ENCODE data around the gene KCNMB1.

Gene KCNMB1, protein sequence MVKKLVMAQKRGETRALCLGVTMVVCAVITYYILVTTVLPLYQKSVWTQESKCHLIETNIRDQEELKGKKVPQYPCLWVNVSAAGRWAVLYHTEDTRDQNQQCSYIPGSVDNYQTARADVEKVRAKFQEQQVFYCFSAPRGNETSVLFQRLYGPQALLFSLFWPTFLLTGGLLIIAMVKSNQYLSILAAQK

DNA sequence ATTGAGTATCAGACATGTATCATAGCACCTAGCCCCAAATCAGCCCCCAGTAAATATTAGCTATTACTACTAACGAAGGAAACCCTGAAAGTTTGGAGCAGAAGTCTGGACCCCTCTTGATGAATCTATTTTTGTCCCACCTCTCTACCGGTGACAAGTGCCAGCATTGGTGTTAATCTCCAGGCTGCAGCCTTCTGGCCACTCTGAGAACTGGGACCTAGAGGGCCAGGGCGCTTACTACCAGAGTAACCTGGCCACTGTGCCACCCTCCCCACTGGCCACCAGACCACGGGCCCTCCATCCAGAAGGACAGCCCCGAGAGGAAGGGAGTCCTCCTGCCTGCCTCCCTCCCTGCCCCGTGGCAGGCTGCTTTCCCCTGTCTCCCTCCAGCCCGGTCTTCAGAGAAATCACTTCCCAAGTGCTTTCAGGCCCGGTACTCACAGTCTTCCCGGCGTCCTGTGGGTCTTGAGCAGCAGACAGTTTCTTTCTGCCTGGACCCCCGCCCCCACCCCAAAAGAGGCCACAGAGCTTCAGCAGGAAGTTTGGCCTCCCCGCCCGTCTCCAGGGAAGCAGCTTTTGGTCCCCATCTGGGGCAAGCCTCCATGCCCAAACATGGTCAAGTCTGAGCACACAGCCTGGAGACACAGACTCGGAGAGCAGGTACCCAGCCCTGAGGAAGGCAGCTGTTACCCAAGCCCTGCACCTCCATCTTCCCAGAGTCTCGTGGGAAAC is at the start of gene KCNMB1:
Gene KCNMB1, minus strand, starts transcription at position 550 of the 732 bp plus-strand sequence. CDS start 3,920 bp downstream, outside the sequence.
- DNase-seq, result no peak

DNA sequence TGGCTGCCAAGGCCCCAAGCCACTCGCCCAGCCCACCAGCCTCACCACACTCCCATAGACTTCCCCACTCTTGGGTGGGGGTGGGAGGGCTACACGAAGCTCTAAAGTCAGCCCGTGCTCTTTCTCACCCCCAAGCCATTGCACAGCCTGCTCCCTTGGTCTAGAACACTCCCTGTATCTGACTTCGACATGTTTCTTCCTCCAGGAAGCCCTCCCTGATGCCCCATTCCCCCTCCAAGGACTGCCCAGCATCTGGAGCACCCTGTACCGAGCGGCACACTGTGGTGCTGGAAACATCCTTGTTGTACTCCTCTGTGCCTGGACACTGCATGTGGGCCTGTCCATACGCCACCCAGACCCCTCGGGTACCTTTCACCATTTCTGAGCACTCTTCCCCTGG is 49.4 kb upstream of the KCNMB1 start:
- no peak for DNase-seq

DNA sequence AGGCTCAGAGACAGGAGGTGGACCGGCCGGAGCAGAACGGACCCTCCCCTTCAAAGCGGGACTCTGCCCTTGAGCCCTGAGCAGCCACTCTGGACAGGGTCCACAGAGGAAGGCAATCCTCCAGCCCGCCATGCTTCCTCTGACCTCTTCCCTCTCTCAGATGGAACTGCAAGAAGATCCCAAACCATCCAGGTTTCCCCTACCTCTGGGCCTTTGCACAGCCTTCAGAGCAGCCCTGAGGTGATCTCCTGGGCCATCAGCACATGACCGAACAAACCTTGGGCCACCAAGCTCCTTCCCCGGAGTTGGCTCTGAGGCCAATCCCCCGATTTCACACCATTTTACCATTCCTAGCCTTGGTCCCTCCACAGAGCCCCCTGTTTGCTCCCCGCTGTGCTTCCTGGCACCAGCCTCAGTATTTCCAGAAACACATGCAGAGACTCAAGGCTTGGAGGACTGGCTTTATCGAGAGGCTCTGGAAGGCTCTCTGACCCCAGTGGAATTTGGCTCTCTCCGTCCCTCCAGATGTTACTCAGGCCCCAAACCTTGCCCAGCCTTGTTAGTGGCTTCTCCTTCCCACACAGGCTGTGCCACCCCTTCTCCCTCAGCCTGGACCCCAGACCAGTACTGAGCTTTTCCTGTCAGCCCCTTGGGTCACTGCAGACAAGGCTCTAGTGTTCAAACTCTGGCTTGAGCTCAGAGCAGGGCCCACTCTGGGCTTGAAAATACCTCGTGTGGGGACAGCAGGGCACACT is 48.6 kb upstream of the KCNMB1 start:
- no peak for DNase-seq

DNA sequence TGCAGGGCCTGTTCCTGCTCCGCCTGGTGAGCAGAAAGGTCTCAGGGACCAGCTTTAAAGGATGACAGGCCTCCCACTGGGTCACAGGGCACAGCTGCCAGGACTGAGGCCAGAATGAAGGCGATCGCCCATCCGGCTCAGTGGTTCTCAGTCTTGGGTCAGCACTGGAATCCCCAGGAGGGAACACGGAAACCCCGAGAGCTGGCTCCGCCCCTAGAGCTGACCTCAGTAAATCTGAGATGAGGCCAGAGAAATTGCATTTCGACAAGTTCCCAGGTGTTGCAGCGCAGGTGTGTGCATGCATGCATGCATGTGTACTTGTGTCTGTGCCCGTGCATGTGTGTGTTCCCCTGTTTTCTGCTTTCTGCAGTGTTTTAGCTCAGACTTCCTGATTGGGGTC is 47.2 kb upstream of the KCNMB1 start:
- DNase-seq, result no peak

DNA sequence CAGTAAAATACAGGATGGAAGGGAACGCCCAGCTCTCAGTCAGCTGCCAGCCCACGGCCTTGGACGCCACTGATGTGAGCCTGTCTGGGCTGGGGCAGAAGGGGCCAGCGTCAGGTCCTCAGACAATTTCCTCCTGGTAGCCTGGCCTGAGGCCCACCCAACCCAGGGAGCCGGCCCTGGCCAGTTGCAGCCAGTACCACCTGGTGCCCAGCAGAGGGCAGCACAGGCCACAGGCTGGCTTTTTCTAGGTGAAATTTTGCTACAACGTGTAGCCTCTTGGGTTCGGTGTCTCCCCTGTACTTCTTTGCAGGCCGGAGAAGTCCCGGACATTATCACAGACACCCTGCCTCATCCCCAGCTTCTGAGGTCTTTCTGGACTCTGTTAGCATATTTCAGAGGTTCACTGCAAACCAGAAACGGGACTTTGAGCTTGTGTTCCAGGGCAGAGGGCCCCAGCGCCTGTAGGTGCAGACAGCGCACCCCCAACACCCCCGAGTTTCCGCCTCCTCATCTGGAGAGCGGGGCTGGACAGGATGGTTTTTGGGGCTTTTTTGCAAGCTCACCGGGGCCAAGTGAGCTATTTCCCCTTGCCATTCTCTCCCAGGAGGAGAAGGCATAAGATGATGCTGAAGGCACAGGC is 45.9 kb upstream of the KCNMB1 start:
- peak in 5 of 6 experiments; percentile 7 to 49 (median 32) for DNase-seq

DNA sequence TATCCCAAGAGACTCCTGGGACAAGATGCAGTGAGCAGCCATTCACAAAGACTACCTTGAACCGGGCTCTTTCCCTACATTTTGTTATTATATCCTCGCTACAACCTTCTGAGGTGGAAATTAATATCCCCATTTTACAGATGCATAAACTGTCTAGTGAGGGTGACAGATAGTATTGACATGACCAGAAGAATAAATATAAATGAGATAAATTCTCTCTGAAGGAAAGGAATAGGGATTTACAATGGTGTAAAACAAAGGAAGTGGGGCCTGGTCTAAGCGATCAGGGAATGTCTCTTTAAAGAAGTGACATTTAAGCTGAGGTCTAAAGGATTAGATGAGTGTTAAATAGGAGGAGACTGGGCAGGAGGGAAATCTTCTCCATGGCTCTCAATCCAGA is 43.5 kb upstream of the KCNMB1 start:
- no peak for DNase-seq

DNA sequence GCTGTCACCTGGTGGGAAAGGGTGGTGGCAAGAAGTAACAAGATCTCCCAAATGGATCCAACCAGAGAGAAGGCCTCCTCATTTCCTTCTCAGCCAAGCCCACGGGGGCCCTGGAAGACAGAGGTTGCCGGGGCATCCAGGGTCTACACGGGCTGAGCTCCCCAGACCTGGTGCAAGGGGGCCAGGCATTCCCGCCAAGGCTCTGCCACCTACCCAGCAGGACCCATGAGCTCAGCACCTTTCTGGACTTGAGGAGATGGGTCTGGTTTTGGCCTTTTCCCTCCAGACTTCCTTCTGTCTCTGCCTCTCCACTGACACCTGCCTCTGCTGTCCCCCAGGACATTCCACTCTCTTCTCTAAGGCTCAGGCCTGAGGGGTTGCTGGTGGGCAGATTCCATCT is 42.4 kb upstream of the KCNMB1 start:
- DNase-seq, result no peak

DNA sequence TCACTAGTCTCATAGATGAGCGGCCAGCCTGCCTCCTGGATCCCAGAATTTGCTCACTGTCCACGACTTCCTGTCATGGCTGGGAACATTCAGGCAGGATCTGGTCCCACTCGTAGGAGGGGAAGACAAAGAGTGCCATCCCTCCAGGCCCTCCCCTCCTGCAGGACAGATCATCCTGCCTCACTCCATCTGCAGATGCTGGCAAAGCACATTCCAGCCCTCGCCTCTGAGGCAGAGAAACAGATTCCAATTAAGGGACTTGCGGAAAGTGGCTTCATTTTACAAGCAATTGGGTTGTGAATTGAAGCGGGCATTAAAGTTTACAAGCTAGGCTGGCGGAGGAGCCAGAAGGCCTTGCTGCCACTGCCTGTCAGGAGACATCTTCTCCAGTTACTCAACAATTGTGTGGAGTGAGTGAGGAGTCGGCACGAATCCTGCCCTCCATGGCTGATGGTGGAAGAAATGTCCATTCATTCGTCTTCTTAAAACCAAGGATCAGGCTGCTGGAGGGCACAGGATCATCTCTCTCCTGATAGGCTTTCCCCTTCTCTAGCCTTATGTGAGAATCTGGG is 41.8 kb upstream of the KCNMB1 start:
- no peak for DNase-seq

DNA sequence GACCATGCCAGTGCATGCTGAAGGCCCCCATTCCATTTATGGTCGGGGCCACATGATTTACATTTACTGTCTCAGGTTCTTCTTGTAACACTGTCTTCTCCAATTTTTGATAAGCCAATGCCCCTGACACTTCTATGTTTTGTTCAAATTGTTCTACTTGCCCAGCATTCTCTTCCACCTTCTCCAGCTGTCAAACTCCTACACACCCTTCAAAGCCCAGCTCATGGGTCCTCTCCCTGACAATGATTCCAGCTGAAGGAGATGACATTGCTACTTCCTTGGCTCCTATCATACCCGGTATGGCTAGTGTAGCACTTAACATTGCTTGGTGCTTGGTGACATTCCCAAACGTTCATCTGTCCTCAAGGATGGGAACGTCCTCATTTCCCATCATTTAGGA is 41.1 kb upstream of the KCNMB1 start:
- DNase-seq, result no peak

DNA sequence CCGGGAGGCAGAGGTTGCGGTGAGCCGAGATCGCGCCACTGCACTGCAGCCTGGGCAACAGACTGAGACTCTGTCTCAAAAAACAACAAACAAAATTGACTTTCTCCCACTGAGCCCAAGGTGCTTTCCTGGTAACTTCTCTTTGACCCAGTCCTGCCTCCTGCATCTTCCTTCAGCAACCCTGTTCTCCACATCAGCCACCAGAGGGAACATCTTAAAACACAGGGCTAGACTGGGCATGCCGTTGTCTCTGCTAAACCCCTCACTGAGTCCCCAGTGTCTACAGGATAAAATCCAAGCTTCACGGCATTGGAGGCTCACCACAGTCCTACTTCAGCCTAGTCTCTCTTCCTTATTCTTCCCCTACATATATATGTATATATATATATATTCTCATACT is 39.8 kb upstream of the KCNMB1 start:
- no peak for DNase-seq

DNA sequence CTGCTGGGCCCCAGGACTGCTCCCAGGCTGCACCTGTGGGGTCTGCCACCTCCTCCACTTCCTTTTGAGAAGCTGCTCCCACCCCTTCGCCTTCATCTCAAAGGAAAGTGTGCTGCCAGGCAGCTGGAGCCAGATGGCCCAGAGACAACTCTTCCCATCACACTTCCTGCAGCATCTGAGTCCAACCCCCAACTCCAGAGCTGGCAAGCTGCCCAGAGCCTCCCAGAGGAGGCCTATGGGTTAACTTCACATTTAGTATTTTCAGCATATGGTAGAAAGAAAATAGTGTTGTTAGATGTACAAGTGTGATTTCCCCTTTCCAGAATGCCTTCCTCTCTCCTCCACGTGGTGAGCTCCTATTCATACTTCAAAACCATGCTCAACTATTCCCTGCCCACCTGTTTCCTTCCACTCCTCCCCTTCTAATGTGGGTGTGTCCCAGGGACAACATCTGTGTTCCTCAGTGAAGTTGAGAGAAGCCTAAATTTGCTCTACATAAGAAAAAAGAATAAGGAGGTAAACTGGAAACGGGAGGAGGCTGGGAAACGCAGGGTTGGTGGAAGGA is 38.6 kb upstream of the KCNMB1 start:
- no peak for DNase-seq

DNA sequence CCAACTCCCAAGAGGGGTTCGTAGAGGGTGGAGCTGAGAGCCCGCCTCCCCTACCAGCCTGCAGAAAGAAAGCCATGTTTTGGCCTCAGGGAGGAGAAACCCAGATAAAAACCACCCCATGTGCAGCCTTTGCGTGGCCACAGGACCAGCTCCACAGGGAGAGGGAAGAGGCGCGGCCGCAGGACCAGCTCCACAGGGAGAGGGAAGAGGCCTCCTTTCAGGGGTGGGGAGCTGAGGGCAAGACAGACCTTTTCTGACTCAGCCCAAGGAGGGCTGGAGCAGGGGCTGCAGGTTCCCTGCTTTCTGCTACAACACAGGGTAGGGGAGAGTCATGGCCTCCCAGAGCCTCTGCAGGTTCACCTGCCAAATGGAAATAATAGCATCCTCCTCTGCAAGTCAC is 37.6 kb upstream of the KCNMB1 start:
- no peak for DNase-seq

DNA sequence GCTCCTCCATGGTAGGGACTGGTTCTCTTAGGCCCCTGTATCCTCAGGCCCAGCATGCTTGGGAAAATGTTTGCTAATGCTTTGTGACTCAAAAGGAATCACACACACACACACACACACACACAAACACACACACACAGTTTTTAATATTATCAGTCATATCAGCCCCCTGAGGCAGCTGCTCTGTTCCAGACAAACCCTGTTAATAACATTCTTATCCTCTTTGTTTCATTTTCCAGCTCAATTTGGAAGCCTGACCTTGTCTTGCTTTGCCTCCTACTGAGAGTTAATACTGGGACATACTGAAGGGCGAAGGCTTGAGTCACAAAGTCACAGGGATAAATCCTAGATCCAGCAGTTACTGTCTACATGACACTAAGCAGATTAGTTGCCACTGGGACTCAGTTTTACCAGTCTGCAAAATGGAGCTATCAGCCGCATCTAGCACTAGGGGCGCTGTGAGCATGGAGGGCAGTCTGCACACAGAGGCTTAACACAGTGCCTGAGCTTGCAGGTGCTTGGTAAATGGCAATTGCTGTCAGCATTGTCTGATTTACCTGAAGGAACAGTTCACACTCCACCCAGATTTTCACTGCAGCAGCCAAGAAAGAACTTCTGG is 37.1 kb upstream of the KCNMB1 start:
- DNase-seq, result no peak

DNA sequence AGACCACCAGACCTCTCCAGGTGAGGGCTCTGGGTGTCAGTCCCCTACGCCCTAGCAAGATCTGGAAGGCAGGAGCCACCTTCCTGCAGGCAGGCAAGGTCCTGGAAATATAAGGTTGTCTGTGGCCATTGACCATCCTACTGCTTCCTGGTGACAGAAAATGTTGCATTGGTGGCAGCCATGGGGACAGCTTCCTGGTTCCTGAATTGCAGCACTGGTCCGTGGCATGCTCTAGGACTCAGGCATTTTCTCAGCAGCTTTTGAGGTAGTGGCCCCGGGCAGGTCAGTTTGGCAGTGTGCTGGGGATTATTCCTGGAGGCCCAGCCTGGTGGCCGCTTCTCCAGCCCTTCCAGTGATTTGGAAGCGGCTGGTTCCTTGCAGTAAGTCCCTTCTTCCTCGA is 36.6 kb upstream of the KCNMB1 start:
- DNase-seq, result no peak

DNA sequence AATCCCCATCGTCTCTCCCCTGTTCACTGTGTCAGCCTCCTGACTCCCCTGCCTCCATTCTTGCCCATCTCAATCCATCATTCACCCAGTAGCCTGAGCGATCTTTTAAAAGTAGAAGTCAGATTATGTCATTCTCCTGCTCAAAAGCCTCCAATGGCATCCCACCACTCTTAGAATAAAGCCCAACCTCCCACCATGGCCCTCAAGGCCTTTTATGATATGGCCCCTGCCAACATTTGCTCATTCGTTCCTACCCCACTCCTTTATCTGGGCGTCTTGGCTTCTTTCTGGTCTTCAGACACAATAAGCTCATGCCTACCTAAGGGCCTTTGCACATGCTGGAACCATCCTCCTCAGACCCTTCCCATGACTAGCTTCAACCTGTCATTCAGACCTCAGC is 35.5 kb upstream of the KCNMB1 start:
- DNase-seq, result no peak

DNA sequence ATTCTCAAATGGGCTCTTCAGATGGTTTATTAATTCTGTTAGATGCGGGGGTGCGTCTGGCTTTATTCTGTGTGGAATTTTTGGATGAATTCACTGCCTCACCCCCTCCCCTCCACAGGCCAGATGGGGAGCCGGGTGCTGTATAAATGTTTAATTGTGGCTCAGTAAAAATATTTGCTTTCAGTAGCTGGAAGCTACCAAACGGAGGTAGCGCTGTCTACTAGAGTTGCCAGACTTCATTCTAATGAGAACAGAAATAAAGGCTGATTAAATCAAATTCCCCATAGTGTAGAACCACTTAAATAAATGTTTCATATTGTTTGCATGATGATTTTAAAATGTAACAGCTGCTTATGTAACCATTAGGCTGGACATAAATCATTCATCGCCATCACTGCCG is 34.5 kb upstream of the KCNMB1 start:
- no peak for DNase-seq

DNA sequence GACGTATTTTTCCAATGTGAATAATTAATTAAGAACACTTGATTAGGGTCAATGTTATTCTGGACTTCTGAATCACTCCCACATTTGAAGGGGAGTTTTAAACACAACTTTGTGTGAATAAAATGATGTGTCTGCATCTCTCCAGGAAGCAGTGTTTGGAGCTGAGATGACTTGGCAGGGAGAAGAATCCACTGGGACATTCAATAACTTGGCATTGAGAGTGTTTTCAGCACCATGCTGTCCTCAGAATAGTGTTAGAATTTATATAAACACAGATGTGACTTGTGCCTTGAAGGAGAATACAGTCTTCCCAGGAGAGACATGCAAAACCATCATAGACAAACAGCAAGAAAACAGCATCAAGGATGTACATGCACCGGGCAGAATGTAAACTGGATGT is 32.7 kb upstream of the KCNMB1 start:
- no peak for DNase-seq

DNA sequence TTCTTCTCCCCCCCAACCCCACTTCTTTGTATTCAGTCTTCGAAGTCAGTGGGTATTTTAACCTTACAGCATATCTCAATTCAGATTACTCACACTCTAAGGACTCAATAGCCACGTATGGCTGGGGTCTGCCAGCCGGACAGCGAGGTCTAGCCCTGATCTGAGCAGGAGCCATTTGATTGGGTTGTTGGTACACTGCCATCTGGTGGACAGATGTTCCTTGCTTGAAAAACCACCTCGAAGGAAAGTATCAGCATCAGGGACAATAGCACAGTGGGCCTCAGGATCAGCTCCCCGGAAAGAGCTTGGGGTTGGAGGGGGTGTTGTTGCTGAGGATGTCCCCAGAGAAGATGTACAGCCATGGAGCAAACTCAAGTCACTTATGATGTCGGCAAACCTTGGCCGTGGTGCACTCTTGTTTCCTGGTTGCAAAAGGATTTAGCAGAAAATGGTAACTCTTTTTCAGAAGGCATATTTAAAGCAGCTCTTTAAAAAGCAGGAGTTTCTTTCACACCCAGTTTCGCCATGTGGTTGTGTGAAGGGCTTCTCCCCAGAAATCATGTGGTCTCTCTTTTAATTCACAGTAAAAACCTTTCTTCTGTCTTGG is 31.7 kb upstream of the KCNMB1 start:
- DNase-seq, result peak in 5 of 6 experiments; percentile 14 to 63 (median 34)

DNA sequence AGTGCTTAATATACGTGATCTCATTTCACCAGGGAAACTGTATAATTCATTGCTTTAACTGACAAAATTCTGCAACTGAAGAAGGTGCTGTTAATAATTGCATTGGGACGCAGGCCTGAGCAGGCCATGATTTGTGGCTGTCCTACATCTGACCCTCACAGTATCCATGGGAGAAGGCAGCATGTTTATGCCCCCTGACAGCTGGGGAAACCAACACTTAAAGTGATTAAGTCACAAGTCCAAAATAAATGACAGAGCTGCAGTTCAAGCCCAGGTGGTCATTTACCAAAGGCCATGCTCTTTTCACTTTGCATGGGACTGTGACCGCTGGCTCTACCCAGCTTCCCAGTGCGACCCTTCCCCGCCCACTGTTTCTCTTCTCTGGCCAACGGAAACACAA is 30.5 kb upstream of the KCNMB1 start:
- no peak for DNase-seq

DNA sequence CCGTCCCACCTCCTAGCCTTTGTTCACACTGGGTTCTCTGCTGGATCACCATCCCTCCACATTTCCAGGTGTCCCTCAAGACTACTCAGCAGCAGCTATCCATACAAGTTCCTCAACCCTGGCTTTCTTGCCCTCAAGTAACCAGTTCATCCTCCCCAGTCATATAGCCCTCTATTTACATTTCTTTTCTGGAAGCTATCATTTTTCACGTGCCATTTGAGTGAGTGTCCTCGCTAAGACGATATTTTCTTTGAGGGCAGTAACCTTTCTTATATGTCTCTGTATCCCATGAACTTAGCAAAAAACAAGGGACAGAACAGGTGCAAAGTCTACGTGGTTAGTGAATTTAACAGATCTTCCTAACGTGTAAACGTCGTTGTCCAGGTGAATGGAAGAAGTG is 29.6 kb upstream of the KCNMB1 start:
- DNase-seq, result no peak

DNA sequence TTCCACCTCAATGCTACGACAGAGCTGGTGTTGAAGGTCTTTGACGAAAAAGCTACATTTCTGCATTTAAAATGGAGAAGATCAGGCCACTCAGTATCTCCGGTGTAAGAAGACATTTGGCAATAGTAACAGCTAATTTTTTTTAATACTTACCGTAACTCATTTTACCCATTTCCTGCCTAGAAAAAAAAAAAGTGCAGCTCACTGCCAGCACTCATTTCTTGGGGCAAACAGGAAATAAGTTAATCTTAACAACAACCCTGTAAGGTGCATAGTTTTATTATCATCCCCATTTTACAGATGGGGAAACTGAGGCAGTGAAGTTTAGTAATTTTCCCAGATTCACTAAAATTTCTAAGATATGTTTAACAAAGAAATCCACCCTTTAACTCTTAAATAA is 27.4 kb upstream of the KCNMB1 start:
- DNase-seq, result peak in 2 of 6 experiments; percentile 30 to 34

DNA sequence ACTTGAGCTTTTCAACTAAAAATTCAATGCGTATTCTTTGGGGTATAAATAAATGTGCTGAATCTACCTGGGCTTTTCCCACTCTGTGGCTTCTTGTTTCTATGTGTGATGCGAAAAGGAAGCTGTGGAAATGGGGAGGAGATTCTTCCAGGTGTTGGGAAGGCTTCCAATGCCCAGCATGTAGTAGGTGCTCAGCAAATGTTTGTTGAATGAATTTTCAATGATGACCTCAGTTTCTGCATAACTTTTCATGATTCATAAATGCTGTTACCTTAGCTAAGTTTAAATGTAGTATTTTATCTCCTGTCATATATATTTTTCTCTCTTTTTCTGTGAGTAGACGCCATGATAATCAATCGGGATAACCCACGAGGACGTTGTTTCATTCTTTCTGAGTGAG is 25.6 kb upstream of the KCNMB1 start:
- DNase-seq, result no peak

Data from stimulated activated naive CD4-positive, alpha-beta T cell (primary cell).